DOHH2 (cell line): Measurements from ENCODE around the gene PDLIM1.

Source experiments
- H3F3A ChIP-seq: fragments of 200-600 bp; sonication (generic), shearing (Covaris generic); 2 replicates; pipeline ENCODE4 v1.6.0; 2016; ENCODE audit warnings: antibody characterized with exemption, mild to moderate bottlenecking; ENCODE audit not compliant: control insufficient read depth, insufficient read depth
- H3K27ac ChIP-seq: fragments of 200-600 bp; sonication (generic); 2 replicates; pipeline ENCODE4 v1.5.1; 2014; ENCODE audit warnings: low read depth, mild to moderate bottlenecking, low read length, moderate library complexity
- H3K27me3 ChIP-seq: fragments of 200-600 bp; sonication (generic); 2 replicates; pipeline ENCODE4 v1.6.1; 2014; ENCODE audit warnings: mild to moderate bottlenecking, low read length, mixed read lengths; ENCODE audit not compliant: control insufficient read depth
- H3K36me3 ChIP-seq: fragments of 200-600 bp; sonication (generic); 2 replicates; pipeline ENCODE4 v1.6.1; 2014; ENCODE audit warnings: mild to moderate bottlenecking, low read length, moderate library complexity, mixed read lengths; ENCODE audit not compliant: control insufficient read depth
- H3K4me1 ChIP-seq: fragments of 200-600 bp; sonication (generic); 2 replicates; pipeline ENCODE4 v1.6.1; 2014; ENCODE audit warnings: mild to moderate bottlenecking, low read length, mixed read lengths; ENCODE audit not compliant: control insufficient read depth
- H3K4me2 ChIP-seq: fragments of 200-600 bp; sonication (generic); 2 replicates; pipeline ENCODE4 v1.6.0; 2014; ENCODE audit warnings: mild to moderate bottlenecking, low read length, moderate library complexity
- H3K4me3 ChIP-seq: fragments of 200-600 bp; sonication (generic); 2 replicates; pipeline ENCODE4 v1.5.1; 2014; ENCODE audit warnings: mild to moderate bottlenecking, low read length, mixed read lengths
- H3K79me2 ChIP-seq: fragments of 200-600 bp; sonication (generic); 2 replicates; pipeline ENCODE4 v1.6.1; 2014; ENCODE audit warnings: mild to moderate bottlenecking, low read length, mixed read lengths; ENCODE audit not compliant: control insufficient read depth
- H3K9me2 ChIP-seq: fragments of 200-600 bp; sonication (generic); replicated peaks from 2 replicates; pipeline ENCODE4 v1.6.1; 2014; ENCODE audit warnings: mild to moderate bottlenecking, low read length, mixed read lengths; ENCODE audit not compliant: control insufficient read depth
- H3K9me3 ChIP-seq: fragments of 200-600 bp; sonication (generic); 2 replicates; pipeline ENCODE4 v1.6.1; 2014; ENCODE audit warnings: antibody characterized with exemption, low read length, mixed read lengths; ENCODE audit not compliant: control insufficient read depth, insufficient read depth
- H4K20me1 ChIP-seq: fragments of 200-600 bp; sonication (generic); 2 replicates; pipeline ENCODE4 v1.6.0; 2014; ENCODE audit warnings: low read depth, mild to moderate bottlenecking, antibody characterized with exemption, low read length, moderate library complexity; ENCODE audit not compliant: control insufficient read depth, insufficient read depth
- EZH2phosphoT487 ChIP-seq: fragments of 200-600 bp; sonication (generic); IDR thresholded peaks from 2 replicates; pipeline ENCODE4 v1.6.1; 2017; ENCODE audit warnings: borderline replicate concordance, mild to moderate bottlenecking, antibody characterized with exemption, low read length, moderate library complexity, mixed read lengths
- TF ChIP-seq, protein P1 (sequence below): fragments of 200-600 bp; sonication (generic); IDR thresholded peaks from one replicate; pipeline ENCODE4 v1.5.1; 2014; ENCODE audit warnings: antibody characterized with exemption, mild to moderate bottlenecking, low read depth, low read length; ENCODE audit not compliant: poor library complexity, severe bottlenecking

The PDLIM1 gene

DNA sequence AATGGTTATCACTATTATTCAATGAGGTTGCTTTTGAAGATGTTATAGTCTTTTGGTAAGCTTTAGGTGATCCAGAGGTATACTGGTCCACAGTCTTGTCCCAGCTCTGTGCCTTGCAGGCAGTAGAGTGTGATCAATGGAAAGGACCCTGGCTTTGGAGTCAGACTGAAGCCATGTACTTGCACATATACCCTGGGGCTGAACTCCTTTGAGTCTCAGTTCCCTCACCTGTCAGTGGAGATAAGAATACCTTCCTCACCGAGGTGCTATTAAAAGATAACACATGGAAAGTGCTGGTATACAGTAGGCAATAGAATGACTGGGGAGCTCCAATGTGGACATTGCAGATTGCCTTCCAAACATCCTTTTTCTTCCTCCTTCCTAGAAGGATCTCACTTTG is 16.0 kb upstream of the PDLIM1 start:
- Histone ChIP-seq H3F3A (no peaks in the 10 kb centered on the region), H3K4me3 (no peak overlapping the region), H4K20me1 (no peaks in the 10 kb centered on the region), H3K36me3 (no peaks in the 10 kb centered on the region), H3K9me3 (no peaks in the 10 kb centered on the region), H3K4me1 (peaks cover 11% of the 10 kb centered on the region), H3K9me2 (no peaks in the 10 kb centered on the region), H3K27ac (no peak overlapping the region), H3K79me2 (no peaks in the 10 kb centered on the region), H3K4me2 (no peak overlapping the region), H3K27me3 (no peaks in the 10 kb centered on the region)
- TF ChIP-seq, protein P1, sequence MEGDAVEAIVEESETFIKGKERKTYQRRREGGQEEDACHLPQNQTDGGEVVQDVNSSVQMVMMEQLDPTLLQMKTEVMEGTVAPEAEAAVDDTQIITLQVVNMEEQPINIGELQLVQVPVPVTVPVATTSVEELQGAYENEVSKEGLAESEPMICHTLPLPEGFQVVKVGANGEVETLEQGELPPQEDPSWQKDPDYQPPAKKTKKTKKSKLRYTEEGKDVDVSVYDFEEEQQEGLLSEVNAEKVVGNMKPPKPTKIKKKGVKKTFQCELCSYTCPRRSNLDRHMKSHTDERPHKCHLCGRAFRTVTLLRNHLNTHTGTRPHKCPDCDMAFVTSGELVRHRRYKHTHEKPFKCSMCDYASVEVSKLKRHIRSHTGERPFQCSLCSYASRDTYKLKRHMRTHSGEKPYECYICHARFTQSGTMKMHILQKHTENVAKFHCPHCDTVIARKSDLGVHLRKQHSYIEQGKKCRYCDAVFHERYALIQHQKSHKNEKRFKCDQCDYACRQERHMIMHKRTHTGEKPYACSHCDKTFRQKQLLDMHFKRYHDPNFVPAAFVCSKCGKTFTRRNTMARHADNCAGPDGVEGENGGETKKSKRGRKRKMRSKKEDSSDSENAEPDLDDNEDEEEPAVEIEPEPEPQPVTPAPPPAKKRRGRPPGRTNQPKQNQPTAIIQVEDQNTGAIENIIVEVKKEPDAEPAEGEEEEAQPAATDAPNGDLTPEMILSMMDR = no peak
- no peak for TF ChIP-seq EZH2phosphoT487

DNA sequence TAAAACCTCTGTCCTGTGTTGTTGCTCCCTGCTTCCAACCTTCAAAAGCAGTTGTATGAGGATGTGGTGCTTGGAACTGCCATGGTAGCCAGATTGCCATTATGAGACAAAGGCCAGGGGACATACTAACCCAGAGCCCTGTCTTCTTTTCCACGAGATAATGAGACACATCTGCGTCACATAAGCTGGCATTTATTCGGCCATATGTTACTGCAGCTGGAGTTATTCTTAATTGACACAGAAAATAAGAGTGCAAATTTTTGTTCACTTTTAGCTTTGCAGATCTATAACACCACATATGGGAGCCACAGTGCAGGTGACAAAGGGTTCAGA is 15.5 kb upstream of the PDLIM1 start:
- Histone ChIP-seq H3K79me2 (no peaks in the 10 kb centered on the region), H3K4me3 (no peak overlapping the region), H3K27me3 (no peaks in the 10 kb centered on the region), H3K9me3 (no peaks in the 10 kb centered on the region), H3K4me1 (peaks cover 11% of the 10 kb centered on the region), H3K4me2 (no peak overlapping the region), H3K9me2 (no peaks in the 10 kb centered on the region), H4K20me1 (no peaks in the 10 kb centered on the region), H3F3A (no peaks in the 10 kb centered on the region), H3K36me3 (no peaks in the 10 kb centered on the region), H3K27ac (no peak overlapping the region)
- TF ChIP-seq, protein P1 = no peak
- no peak for TF ChIP-seq EZH2phosphoT487

DNA sequence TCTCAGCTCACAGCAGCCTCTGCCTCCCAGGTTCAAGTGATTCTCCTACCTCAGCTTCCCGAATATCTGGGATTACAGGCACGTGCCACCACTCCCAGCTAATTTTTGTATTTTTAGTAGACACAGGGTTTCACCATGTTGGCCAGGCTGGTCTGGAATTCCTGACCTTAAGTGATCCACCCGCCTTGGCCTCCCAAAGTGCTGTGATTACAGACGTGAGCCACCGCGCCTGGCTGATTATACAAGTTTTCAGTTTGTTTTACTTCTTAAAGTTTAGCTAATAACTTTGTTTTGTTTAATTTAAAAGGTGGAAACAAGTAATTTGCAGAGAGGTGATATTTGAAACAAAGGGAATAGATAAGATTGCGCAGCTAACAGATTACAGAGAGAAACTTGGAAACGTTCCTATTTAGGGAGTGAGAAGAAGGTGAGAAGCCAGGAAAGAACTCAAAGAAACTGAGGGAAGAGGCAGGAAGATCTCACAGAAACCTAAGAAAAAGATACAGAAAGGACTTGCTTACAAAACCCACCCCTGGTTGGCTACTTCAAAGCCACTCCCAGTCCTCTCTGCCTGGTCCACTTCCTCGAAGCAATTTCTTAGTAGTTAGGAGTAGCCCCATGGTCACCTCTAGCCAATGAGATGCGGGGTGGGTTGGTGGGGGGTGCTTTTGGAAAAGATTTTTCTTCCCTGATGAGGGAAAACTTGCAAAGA is 15.0 kb upstream of the PDLIM1 start:
- Histone ChIP-seq H3K4me1 (peaks cover 10% of the 10 kb centered on the region), H3K27me3 (no peaks in the 10 kb centered on the region), H3K4me2 (no peak overlapping the region)

More for the DNA sequence above, 15.0 kb upstream of the PDLIM1 start:
- Histone ChIP-seq H3K79me2 (no peaks in the 10 kb centered on the region), H3K27ac (no peak overlapping the region), H3K9me2 (no peaks in the 10 kb centered on the region), H3K4me3 (no peak overlapping the region), H3K9me3 (no peaks in the 10 kb centered on the region), H3F3A (no peaks in the 10 kb centered on the region), H4K20me1 (no peaks in the 10 kb centered on the region), H3K36me3 (no peaks in the 10 kb centered on the region)
- TF ChIP-seq EZH2phosphoT487 = no peak
- TF ChIP-seq, protein P1 = no peak
